Thymus (tissue), 11 donors: ENCODE measurements around the gene AMIGO3. TPM values are rescaled to one million over a fixed set of nuclear protein-coding genes. Genes with fewer than 3 reads are reported as not detected.

ENCODE experiments used
- DNase-seq, 9 donors: peaks; one replicate each; pipeline ENCODE4 v3.0.0-alpha.2; 2013; ENCODE audit warnings: low spot score in 9 of 9, low read depth in 6 of 9, missing footprints in 1 of 9
- H3K27ac ChIP-seq, 2 donors: one replicate each; pipeline ENCODE4 v1.5.1; 2013; ENCODE audit warnings: control low read depth in 1 of 2, low read depth in 1 of 2, low read length in 1 of 2, mild to moderate bottlenecking in 1 of 2, moderate library complexity in 1 of 2
- H3K27me3 ChIP-seq, 2 donors: one replicate each; pipeline ENCODE4 v1.5.1; 2013; ENCODE audit warnings: low read length in 1 of 2; ENCODE audit not compliant: control insufficient read depth in 2 of 2, insufficient read depth in 1 of 2
- H3K36me3 ChIP-seq, 2 donors: one replicate each; pipeline ENCODE4 v1.5.1; 2013; ENCODE audit warnings: low read length in 1 of 2, mild to moderate bottlenecking in 1 of 2, moderate library complexity in 1 of 2; ENCODE audit not compliant: control insufficient read depth in 2 of 2, insufficient read depth in 2 of 2
- H3K4me1 ChIP-seq, 2 donors: one replicate each; pipeline ENCODE4 v1.5.1; 2013; ENCODE audit warnings: low read length in 2 of 2; ENCODE audit not compliant: control insufficient read depth in 2 of 2, insufficient read depth in 2 of 2
- H3K4me3 ChIP-seq, 2 donors: one replicate each; pipeline ENCODE4 v1.5.1; 2013; ENCODE audit warnings: low read length in 2 of 2, control low read depth in 1 of 2, mild to moderate bottlenecking in 1 of 2
- H3K9me3 ChIP-seq, 2 donors: one replicate each; pipeline ENCODE4 v1.5.1; 2013; ENCODE audit warnings: low read length in 1 of 2, mild to moderate bottlenecking in 1 of 2; ENCODE audit not compliant: control insufficient read depth in 2 of 2, insufficient read depth in 1 of 2
- WGBS: extraction: QIAGEN DNeasy Blood & Tissue Kit; methylation state at CpG from one replicate; pipeline ENCODE4 v1.1.7; 2013; 5-methylcytosine and 5-hydroxymethylcytosine counted together
- polyA plus RNA-seq: library from polyadenylated mRNA; stranded (reverse); fragments of 200-250 nt; gene quantifications from one replicate; pipeline ENCODE4 v1.2.3, GENCODE V29; 2013
- total RNA-seq: library from RNA; stranded (reverse); fragments of 120-200 nt; gene quantifications from one replicate; pipeline ENCODE4 v1.2.4, GENCODE V29; 2013
- donor health status: healthy.

AMIGO3 gene
- total and polyA plus RNA-seq, 2 donors, result 0.19 to 2.0 TPM

DNA sequence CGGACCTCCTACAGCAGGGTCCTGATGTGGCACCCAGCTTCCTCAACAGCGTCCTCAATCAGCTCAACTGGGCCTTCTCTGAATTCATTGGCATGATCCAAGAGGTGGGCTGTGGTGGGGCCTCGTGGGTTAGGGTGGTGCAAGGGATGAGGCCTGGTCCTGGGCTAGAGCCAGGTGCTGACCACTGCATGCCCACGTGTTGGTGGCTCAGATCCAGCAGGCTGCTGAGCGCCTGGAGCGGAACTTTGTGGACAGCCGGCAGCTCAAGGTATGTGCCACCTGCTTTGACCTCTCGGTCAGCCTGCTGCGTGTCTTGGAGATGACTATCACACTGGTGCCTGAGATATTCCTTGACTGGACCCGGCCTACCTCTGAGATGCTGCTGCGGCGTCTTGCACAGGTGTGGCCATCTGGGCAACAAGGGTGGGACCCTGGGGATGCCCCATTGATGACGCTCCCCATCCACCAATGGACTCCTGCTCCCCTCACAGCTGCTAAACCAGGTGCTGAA lies 3.8 kb downstream of the AMIGO3 start:
- Histone ChIP-seq H3K4me3 (no peak overlapping the region), H3K9me3 (no peaks in the 10 kb centered on the region), H3K27me3 (peaks cover 0 to 6% of the 10 kb centered on the region in 2 donors), H3K27ac (no peak overlapping the region), H3K4me1 (peaks cover 24 to 53% of the 10 kb centered on the region in 2 donors), H3K36me3 (peaks cover 12 to 24% of the 10 kb centered on the region in 2 donors)
- no peak for DNase-seq
- WGBS, result 99% methylated on average over 13 of the region's 13 CpGs

DNA sequence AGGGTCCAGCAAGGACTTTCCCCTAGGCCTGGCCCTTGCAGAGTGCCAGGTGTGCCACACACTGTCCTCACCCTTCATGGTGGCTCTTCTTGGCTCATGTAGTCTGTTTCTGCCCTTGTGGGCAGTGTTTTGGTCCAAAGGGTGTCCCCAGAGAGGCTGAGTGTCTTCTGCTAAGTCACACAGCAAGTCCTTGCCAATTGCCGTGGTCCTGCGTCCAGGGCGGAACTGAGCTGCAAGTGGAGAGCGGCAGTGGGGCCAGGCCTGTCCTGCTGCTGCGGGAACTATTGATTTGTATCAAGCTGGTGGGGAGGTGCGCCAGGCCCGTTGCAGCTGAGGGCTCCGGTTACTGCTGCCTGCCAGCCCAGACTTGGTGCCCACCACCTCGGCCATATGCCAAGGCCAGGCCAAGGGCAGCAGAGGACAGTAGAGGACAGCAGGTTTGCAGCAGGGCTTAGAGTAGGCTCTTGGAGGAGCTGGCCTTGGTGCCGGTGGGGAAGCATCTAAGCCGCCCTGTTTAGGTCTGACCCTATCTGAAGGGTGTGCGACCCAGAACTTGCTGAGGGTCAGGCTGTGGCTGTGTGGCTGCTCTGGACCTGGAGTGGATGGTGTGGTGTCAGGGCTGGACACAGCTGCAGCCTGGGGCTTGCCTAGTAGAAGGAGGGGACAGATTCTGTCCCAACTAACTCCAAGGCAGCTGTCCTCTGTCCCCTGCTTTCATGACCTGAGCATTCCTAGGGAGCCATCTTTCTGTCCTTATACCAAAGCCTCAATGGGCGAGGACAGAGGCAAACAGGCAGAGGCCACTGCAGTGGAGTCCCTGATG lies 4.5 kb downstream of the AMIGO3 start:
- H3K36me3 ChIP-seq, result peaks cover 11 to 20% of the 10 kb centered on the region in 2 donors
- H3K9me3 ChIP-seq, result no peaks in the 10 kb centered on the region
- 94% methylated on average over 13 of the region's 13 CpGs for WGBS
- H3K27me3 ChIP-seq, result peaks cover 0 to 6% of the 10 kb centered on the region in 2 donors
- H3K4me3 ChIP-seq, result no peak overlapping the region
- DNase-seq, result no peak
- H3K4me1 ChIP-seq, result peaks cover 24 to 51% of the 10 kb centered on the region in 2 donors
- H3K27ac ChIP-seq, result no peak overlapping the region

DNA sequence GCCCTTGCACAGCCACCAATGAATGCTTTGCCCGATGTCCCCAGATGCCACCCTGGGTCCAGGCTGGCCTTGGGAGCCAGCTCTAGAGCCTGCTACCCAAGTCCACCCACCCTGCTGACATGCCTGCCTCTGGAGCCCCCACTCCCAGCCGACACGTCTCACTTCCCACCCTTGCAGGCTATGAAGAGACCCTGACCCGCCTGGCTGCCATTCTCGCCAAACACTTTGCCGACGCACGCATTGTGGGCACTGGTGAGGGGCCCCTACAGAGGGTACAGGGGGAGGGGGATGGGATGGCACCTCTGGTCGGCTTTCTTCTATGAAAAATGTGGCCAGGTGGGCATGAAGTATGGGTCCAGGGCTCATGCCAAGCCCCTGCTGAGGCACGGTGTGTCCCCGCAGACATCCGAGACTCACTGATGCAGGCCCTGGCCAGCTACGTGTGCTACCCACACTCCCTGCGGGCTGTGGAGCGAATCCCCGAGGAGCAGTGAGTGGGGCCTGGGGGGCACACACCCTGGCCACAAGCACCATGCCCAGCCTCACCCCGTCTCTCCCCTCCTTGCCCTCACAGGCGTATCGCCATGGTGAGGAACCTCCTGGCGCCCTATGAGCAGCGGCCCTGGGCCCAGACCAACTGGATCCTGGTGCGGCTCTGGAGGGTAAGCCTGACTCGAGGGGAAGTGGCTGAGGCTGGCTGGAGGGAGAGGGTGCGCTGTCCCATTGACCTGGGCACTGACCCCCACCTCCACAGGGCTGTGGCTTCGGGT lies 6.0 kb downstream of the AMIGO3 start:
- Histone ChIP-seq H3K4me3 (no peak overlapping the region), H3K27me3 (peaks cover 0 to 4% of the 10 kb centered on the region in 2 donors), H3K27ac (peak overlapping the region in 1 of 2 donors; percentile 71), H3K9me3 (no peaks in the 10 kb centered on the region), H3K36me3 (peaks cover 11 to 22% of the 10 kb centered on the region in 2 donors), H3K4me1 (peaks cover 22 to 40% of the 10 kb centered on the region in 2 donors)
- DNase-seq, result no peak
- WGBS, result 95% methylated on average over 25 of the region's 25 CpGs

DNA sequence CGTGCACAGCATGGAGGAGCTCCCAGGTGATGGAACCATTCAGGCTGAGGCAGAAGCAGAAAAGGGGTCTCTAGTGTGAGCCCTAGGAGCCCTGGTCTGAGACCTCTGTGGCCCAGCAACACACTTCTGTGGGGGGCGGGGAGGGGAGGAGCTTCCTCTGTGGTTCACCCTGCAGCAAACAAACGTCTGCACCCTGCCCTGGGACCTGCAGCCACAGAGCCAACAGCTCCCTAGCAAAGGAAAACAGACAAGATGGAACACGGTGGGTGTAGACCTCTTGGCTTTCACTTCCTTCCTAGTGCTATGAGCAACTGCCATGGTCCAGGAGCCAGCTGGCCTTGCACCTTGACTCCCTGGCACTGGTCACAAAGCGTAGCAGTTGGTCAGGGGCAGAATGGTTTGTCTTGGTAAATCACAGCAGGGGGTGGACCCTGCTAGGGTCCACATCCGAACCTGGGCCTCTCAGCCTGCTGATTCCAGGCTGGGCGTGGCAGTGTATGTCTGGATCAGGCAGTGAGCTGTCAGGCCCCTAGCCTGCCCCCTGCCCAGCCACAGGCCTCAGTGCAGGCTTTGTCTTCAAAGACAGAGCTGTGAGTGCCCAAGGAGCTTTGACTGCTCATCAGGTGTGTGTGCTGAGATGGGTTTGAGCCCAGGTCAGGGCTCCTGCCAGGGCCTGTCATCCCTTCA lies 6.7 kb downstream of the AMIGO3 start:
- H3K9me3 ChIP-seq, result no peaks in the 10 kb centered on the region
- peak in 3 of 9 donors; percentile 53 to 67 (median 67) for DNase-seq
- peaks cover 16 to 24% of the 10 kb centered on the region in 2 donors for H3K36me3 ChIP-seq
- WGBS, result 27% methylated on average over 7 of the region's 7 CpGs
- no peak overlapping the region for H3K4me3 ChIP-seq
- peak overlapping the region; percentile 3 to 71 for H3K27ac ChIP-seq
- H3K27me3 ChIP-seq, result no peaks in the 10 kb centered on the region
- H3K4me1 ChIP-seq, result peaks cover 18 to 37% of the 10 kb centered on the region in 2 donors

DNA sequence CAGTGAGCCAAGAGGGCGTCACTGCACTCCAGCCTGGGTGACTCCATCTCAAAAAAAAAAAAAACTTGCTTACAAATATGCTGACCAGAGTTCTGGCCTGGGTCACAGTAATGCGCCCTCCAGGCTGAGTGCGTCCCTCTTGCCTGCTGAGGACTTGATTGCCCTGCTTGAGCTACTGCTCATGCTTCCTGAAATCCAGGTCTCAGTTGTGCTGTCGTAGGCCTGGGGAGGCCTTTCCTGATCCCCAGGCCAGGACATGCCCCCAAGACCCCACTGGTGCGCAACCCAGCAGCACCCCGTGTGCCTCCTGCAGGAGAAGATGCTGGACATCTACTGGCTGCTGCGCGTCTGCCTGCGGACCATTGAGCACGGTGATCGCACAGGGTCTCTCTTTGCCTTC lies 7.3 kb downstream of the AMIGO3 start:
- Histone ChIP-seq H3K27ac (peak overlapping the region; percentile 3 to 71), H3K27me3 (no peaks in the 10 kb centered on the region), H3K36me3 (peaks cover 20 to 28% of the 10 kb centered on the region in 2 donors), H3K9me3 (no peaks in the 10 kb centered on the region), H3K4me1 (peaks cover 18 to 33% of the 10 kb centered on the region in 2 donors), H3K4me3 (no peak overlapping the region)
- WGBS, result 86% methylated on average over 11 of the region's 11 CpGs
- no peak for DNase-seq

DNA sequence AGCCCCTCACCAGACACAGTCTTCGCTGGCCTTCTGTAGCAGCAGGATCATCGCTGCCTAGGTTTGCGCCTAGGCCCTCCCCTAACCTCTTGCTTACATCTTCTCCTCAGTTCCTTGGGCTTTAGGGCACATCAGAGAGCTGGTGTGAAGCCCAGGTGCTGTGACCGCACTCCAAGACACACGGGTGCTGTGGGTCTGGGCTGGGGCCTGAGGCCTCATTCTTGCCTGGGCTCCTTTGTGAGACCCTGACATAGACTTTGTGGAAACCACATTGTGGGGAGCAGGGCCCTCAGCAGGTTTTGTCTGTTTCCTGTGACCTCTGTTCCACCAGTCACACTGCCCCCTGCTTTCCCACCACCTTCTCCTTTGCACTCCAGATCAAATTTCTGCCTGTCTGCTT lies 8.0 kb downstream of the AMIGO3 start:
- Histone ChIP-seq H3K4me3 (no peak overlapping the region), H3K4me1 (peaks cover 18 to 33% of the 10 kb centered on the region in 2 donors), H3K9me3 (no peaks in the 10 kb centered on the region), H3K27ac (peak overlapping the region in 1 of 2 donors; percentile 36), H3K36me3 (peaks cover 26 to 29% of the 10 kb centered on the region in 2 donors), H3K27me3 (no peaks in the 10 kb centered on the region)
- 13% methylated on average over 5 of the region's 5 CpGs for WGBS
- DNase-seq, result peak in 1 of 9 donors; percentile 49

DNA sequence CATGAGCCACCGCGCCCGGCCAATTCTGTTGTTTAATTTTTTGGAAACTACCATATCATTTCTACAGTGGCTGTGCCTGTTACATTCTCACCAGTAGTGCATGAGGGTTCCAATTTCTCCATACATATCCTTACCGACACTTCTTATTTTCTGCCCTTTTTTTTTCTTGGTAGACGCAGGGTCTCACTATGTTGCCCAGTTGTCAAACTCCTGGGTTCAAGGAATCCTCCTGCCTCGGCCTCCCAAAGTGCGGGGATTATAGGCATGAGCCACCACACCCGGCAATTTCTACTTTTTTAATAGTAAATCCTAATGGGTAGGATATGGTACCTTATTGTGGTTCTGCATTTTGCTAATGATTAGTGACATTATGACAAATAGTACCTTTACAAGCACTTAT lies 9.6 kb downstream of the AMIGO3 start:
- Histone ChIP-seq H3K4me3 (no peak overlapping the region), H3K4me1 (peaks cover 18 to 33% of the 10 kb centered on the region in 2 donors), H3K27me3 (no peaks in the 10 kb centered on the region), H3K27ac (no peak overlapping the region), H3K36me3 (peaks cover 30 to 32% of the 10 kb centered on the region in 2 donors), H3K9me3 (no peaks in the 10 kb centered on the region)
- WGBS, result 92% methylated on average over 8 of the region's 8 CpGs
- DNase-seq, result no peak

DNA sequence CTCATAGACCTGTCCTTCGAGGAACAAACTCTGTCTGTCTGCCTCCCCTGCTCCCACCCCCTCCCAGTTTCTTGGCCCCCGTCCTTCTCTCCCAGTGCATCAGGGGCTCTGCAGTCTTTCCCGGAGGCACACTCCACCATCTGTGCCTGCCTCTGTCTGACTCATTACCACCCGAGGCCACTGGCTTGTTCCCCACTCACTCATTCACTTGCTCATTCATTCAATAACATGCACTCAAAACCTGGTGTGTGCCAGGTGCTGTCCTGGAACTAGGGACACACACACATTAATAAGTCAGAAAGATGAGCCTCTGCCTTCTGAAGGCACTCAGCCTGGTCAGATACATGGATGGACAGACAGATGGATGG lies 12.4 kb downstream of the AMIGO3 start:
- Histone ChIP-seq H3K27me3 (no peaks in the 10 kb centered on the region), H3K36me3 (peaks cover 35 to 48% of the 10 kb centered on the region in 2 donors), H3K4me3 (no peak overlapping the region), H3K9me3 (peaks cover 0 to under 1% of the 10 kb centered on the region in 2 donors), H3K27ac (no peak overlapping the region), H3K4me1 (peaks cover 10 to 14% of the 10 kb centered on the region in 2 donors)
- 93% methylated on average over 4 of the region's 4 CpGs for WGBS
- no peak for DNase-seq
